Activated CD4-positive, alpha-beta T cell treated with anti-CD3 and anti-CD28 coated beads, Interleukin-2, amount 10 ng/mL, durations not matched to agents 24 days and 14 days (primary cell): ENCODE measurements around the gene STIM2. TPM values are rescaled to one million over a fixed set of nuclear protein-coding genes. Genes with fewer than 3 reads are reported as not detected.
"Not testable (repeated sequence)": the region's sequence is repeated elsewhere in the genome, so short reads cannot be mapped to it uniquely, and the experiment has no call there.

Experiments
- DNase-seq: peaks from one replicate; pipeline ENCODE4 v3.0.0; 2022
- H3K27ac Mint-ChIP-seq: one replicate; pipeline ENCODE4 v1.8.0; 2022; ENCODE audit warnings: mild to moderate bottlenecking, mixed read lengths
- H3K27me3 Mint-ChIP-seq: one replicate; pipeline ENCODE4 v1.8.0; 2022; ENCODE audit warnings: mixed read lengths
- H3K36me3 Mint-ChIP-seq: one replicate; pipeline ENCODE4 v1.8.0; 2022; ENCODE audit warnings: low read depth, mild to moderate bottlenecking, mixed read lengths
- H3K4me1 Mint-ChIP-seq: one replicate; pipeline ENCODE4 v1.8.0; 2021; ENCODE audit warnings: mixed read lengths
- H3K4me3 Mint-ChIP-seq: one replicate; pipeline ENCODE4 v1.8.0; 2022; ENCODE audit warnings: mild to moderate bottlenecking, moderate library complexity, mixed read lengths
- H3K9me3 Mint-ChIP-seq: one replicate; pipeline ENCODE4 v1.8.0; 2021; ENCODE audit warnings: mixed read lengths
- intact Hi-C: fragments of 100-400 bp; cut with micrococcal nuclease; formaldehyde crosslinking; loops from one replicate; pipeline ENCODE4 v1.15.1; 2023
- total RNA-seq: library from RNA; stranded (reverse); gene quantifications from 2 replicates; pipeline ENCODE4 v1.2.3, GENCODE V29; 2022

Gene STIM2
- total RNA-seq, 1 donor from 2014 or later = 46.0 TPM

- Mint-ChIP-seq H3K36me3 (peaks cover 15% of the 10 kb centered on the region), H3K27ac (peak overlapping the region; percentile 87), H3K4me1 (peaks cover 54% of the 10 kb centered on the region), H3K4me3 (peak overlapping the region; percentile 81), H3K9me3 (peaks cover 3% of the 10 kb centered on the region), H3K27me3 (no peaks in the 10 kb centered on the region)
- DNase-seq = peak; percentile 76
- intact Hi-C loops = loop anchor here (1.0 to 10.0 kb wide), 6 partner anchors 24 to 810 kb away; partner anchors contain the start of gene STIM2
These were observed 23.9 kb downstream of the STIM2 start for GRCh38 chr4:26884486-26884988.

DNA sequence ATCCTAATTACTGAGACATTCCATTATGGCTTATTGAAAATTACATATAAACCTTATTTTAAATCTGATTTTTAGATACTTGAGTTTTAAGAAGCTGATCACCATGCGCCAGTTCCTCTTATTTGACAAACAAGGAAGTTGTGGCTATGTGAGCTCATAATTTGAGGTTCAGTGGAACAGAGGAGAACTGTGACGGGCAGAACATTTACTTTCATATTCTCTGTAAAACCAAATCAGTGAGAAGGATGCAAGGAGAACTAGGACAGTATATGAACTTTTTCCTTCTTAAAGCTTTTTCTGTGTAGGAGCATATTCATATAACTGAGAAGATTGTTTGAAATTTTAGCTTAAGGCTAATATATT is 25.3 kb downstream of the STIM2 start:
- peaks cover 53% of the 10 kb centered on the region for H3K4me1 Mint-ChIP-seq
- H3K27ac Mint-ChIP-seq = peak overlapping the region; percentile 87
- DNase-seq = peak; percentile 87
- intact Hi-C loops = loop anchor here (1.0 to 10.0 kb wide), 7 partner anchors 8 to 947 kb away; no protein-coding TSS in a partner anchor
- no peaks in the 10 kb centered on the region for H3K27me3 Mint-ChIP-seq
- peaks cover 11% of the 10 kb centered on the region for H3K9me3 Mint-ChIP-seq
- peak overlapping the region; percentile 72 for H3K4me3 Mint-ChIP-seq
- H3K36me3 Mint-ChIP-seq = peaks cover 19% of the 10 kb centered on the region

GRCh38 chr4:26887143-26887542 is 26.5 kb downstream of the STIM2 start:
- H3K36me3 Mint-ChIP-seq = peaks cover 25% of the 10 kb centered on the region
- H3K4me3 Mint-ChIP-seq = peak overlapping the region; percentile 72
- peaks cover 56% of the 10 kb centered on the region for H3K4me1 Mint-ChIP-seq
- H3K27me3 Mint-ChIP-seq = no peaks in the 10 kb centered on the region
- intact Hi-C loops = loop anchor here (2.0 to 10.0 kb wide), 3 partner anchors 14 to 812 kb away; no protein-coding TSS in a partner anchor
- peaks cover 16% of the 10 kb centered on the region for H3K9me3 Mint-ChIP-seq
- peak overlapping the region; percentile 94 for H3K27ac Mint-ChIP-seq
- no peak for DNase-seq

DNA sequence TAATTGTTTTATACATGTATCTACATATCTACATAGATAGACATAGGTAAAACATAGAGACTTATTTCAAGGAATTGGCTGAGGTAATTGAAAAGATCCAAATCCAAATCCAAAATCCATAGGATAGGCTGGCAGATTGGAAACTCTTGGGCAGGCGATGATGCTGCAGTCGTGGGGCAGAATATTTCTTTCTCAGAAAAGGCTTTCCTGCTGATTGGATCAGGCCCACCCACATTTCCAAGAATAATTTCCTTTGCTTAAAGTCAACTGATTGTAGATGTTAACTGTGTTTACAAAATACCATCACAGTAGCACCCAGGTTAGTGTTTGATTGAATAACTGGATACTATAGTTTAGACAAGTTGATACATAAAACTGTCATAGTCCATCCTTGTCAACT is 27.2 kb downstream of the STIM2 start:
- no peak for DNase-seq
- peaks cover 16% of the 10 kb centered on the region for H3K9me3 Mint-ChIP-seq
- H3K36me3 Mint-ChIP-seq = peaks cover 26% of the 10 kb centered on the region
- H3K4me3 Mint-ChIP-seq = peak overlapping the region; percentile 20
- no peaks in the 10 kb centered on the region for H3K27me3 Mint-ChIP-seq
- peaks cover 55% of the 10 kb centered on the region for H3K4me1 Mint-ChIP-seq
- intact Hi-C loops = loop anchor here (2.0 to 10.0 kb wide), 3 partner anchors 15 to 813 kb away; no protein-coding TSS in a partner anchor
- H3K27ac Mint-ChIP-seq = peak overlapping the region; percentile 18

DNA sequence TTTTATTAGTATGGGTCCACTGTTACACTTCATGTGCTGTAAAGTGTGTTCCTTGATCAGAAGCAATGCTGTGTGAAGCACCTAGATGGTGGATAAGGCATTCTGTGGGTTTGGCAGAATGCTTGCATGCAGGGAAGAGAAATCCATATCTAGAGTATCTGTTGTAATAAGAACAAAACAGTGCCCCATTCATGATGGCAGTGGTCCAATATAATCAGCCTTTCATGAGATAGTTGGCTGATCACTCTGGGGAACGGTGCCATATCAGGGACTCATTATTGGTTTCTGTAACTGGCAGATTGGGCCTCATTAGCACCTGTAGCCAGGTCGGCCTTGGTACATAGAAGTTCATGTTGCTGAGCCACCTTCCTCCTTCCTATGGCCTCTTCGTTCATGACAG is 28.7 kb downstream of the STIM2 start:
- intact Hi-C loops = loop anchor here (10.0 kb wide), 2 partner anchors 515 to 815 kb away; no protein-coding TSS in a partner anchor
- H3K27ac Mint-ChIP-seq = no peak overlapping the region
- DNase-seq = no peak
- peaks cover 58% of the 10 kb centered on the region for H3K4me1 Mint-ChIP-seq
- peaks cover 17% of the 10 kb centered on the region for H3K9me3 Mint-ChIP-seq
- H3K36me3 Mint-ChIP-seq = peaks cover 28% of the 10 kb centered on the region
- no peak overlapping the region for H3K4me3 Mint-ChIP-seq
- no peaks in the 10 kb centered on the region for H3K27me3 Mint-ChIP-seq

- peaks cover 51% of the 10 kb centered on the region for H3K4me1 Mint-ChIP-seq
- no peak for DNase-seq
- peaks cover 39% of the 10 kb centered on the region for H3K36me3 Mint-ChIP-seq
- H3K9me3 Mint-ChIP-seq = peaks cover 21% of the 10 kb centered on the region
- no peaks in the 10 kb centered on the region for H3K27me3 Mint-ChIP-seq
- no peak overlapping the region for H3K4me3 Mint-ChIP-seq
- H3K27ac Mint-ChIP-seq = no peak overlapping the region
- intact Hi-C loops = no loop called here
These were observed 30.4 kb downstream of the STIM2 start for GRCh38 chr4:26891054-26891453.

- Mint-ChIP-seq H3K36me3 (peaks cover 45% of the 10 kb centered on the region), H3K4me3 (no peak overlapping the region), H3K4me1 (peaks cover 45% of the 10 kb centered on the region), H3K9me3 (peaks cover 24% of the 10 kb centered on the region), H3K27ac (no peak overlapping the region), H3K27me3 (no peaks in the 10 kb centered on the region)
- no peak for DNase-seq
- intact Hi-C loops = no loop called here
These were observed 31.2 kb downstream of the STIM2 start for GRCh38 chr4:26891867-26892266.

DNA sequence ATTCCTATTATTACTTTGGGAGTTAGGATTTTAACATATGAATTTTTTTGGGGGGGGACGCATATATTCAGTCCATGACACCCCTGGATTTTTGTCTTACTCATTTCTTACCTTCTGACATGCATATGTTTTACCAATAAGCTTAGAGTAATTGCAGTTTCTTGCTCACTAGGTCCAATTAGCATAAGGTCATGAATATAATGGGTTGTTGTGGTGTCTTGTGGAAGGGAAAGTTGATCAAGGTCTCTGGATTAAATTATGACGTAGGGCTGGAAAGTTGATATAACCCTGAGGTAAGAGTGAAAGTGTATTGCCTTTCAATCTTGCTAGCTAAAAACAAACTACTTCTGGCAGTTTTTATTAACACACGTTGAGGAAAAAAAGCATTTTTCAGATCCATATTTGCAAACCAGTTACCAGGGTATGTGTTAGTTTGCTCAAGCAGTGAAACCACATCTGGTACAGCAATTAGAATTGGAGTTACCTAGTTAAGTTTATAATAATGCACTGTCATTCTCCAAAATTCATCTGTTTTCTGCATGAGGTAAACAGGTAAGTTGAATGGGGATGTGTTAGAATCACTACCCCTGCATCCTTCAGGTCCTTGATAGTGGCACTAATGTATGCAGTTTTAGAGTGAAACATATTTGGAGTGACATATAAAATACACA is 32.0 kb downstream of the STIM2 start:
- no peak for DNase-seq
- intact Hi-C loops = no loop called here
- peaks cover 24% of the 10 kb centered on the region for H3K9me3 Mint-ChIP-seq
- no peak overlapping the region for H3K27ac Mint-ChIP-seq
- H3K27me3 Mint-ChIP-seq = no peaks in the 10 kb centered on the region
- peaks cover 46% of the 10 kb centered on the region for H3K36me3 Mint-ChIP-seq
- H3K4me3 Mint-ChIP-seq = no peak overlapping the region
- H3K4me1 Mint-ChIP-seq = peaks cover 41% of the 10 kb centered on the region

GRCh38 chr4:26893491-26893890 is 32.9 kb downstream of the STIM2 start:
- Mint-ChIP-seq H3K4me1 (peaks cover 36% of the 10 kb centered on the region), H3K36me3 (peaks cover 47% of the 10 kb centered on the region), H3K27ac (no peak overlapping the region), H3K9me3 (peaks cover 29% of the 10 kb centered on the region), H3K4me3 (no peak overlapping the region), H3K27me3 (no peaks in the 10 kb centered on the region)
- no peak for DNase-seq
- intact Hi-C loops = no loop called here

DNA sequence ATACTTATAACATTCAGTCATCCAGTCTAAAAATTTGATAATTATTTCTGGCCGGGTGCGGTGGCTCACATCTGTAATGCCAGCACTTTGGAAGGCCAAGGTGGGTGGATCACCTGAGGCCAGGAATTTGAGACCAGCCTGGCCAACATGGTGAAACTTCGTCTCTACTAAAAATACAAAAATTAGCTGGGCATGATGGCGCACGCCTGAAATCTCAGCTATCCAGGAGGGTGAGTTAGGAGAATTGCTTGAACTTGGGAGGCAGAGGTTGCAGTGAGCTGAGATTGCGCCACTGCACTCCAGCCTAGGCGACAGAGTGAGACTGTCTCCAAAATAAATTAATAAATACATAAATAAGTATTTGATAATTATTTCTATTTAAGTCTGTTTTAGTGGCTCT is 34.2 kb downstream of the STIM2 start:
- DNase-seq, H3K27ac Mint-ChIP-seq, H3K27me3 Mint-ChIP-seq, H3K4me3 Mint-ChIP-seq, intact Hi-C loops: not testable (repeated sequence)
- Mint-ChIP-seq H3K9me3 (peaks cover 23% of the 10 kb centered on the region), H3K4me1 (peaks cover 36% of the 10 kb centered on the region), H3K36me3 (peaks cover 39% of the 10 kb centered on the region)

- H3K27me3 Mint-ChIP-seq = no peaks in the 10 kb centered on the region
- intact Hi-C loops = loop anchor here (1.0 kb wide), 1 partner anchor 10 kb away; no protein-coding TSS in a partner anchor
- H3K27ac Mint-ChIP-seq = no peak overlapping the region
- no peak for DNase-seq
- H3K4me3 Mint-ChIP-seq = no peak overlapping the region
- H3K36me3 Mint-ChIP-seq = peaks cover 32% of the 10 kb centered on the region
- H3K9me3 Mint-ChIP-seq = peaks cover 18% of the 10 kb centered on the region
- H3K4me1 Mint-ChIP-seq = peaks cover 38% of the 10 kb centered on the region
These were observed 36.0 kb downstream of the STIM2 start for GRCh38 chr4:26896636-26897035.

DNA sequence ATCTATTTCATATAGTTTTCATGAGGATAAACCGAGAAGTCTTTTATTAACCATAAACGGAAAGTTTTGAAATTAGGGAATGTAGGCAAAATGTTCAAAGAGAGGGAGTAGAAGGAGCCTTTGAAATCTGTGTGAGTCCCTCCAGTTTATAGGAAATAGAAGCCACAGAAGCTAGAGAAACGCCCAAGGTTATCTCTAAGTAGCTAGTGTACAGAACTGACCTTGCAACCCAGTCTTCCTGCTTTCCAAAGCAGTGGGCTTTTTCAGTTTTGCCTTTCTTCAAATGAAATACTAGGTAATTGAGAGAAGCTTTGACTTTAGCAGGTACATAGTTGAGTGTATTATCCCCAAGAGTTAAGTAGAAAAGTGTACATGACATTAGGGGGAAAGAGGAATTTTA is 39.4 kb downstream of the STIM2 start:
- peaks cover 20% of the 10 kb centered on the region for H3K36me3 Mint-ChIP-seq
- H3K27me3 Mint-ChIP-seq = no peaks in the 10 kb centered on the region
- no peak overlapping the region for H3K4me3 Mint-ChIP-seq
- H3K9me3 Mint-ChIP-seq = peaks cover 10% of the 10 kb centered on the region
- no peak for DNase-seq
- no peak overlapping the region for H3K27ac Mint-ChIP-seq
- intact Hi-C loops = no loop called here
- H3K4me1 Mint-ChIP-seq = peaks cover 36% of the 10 kb centered on the region

- H3K9me3 Mint-ChIP-seq = peaks cover 12% of the 10 kb centered on the region
- no peak overlapping the region for H3K4me3 Mint-ChIP-seq
- intact Hi-C loops = no loop called here
- H3K4me1 Mint-ChIP-seq = peaks cover 41% of the 10 kb centered on the region
- no peak for DNase-seq
- H3K27ac Mint-ChIP-seq = no peak overlapping the region
- no peaks in the 10 kb centered on the region for H3K27me3 Mint-ChIP-seq
- peaks cover 20% of the 10 kb centered on the region for H3K36me3 Mint-ChIP-seq
These were observed 40.1 kb downstream of the STIM2 start for GRCh38 chr4:26900765-26901164.

- Mint-ChIP-seq H3K27ac (peak overlapping the region; percentile 18), H3K4me1 (peaks cover 49% of the 10 kb centered on the region), H3K36me3 (peaks cover 11% of the 10 kb centered on the region), H3K9me3 (peaks cover 3% of the 10 kb centered on the region), H3K27me3 (no peaks in the 10 kb centered on the region), H3K4me3 (peak overlapping the region; percentile 1)
- intact Hi-C loops = loop anchor here (5.0 kb wide), 1 partner anchor 97 kb away; no protein-coding TSS in a partner anchor
- no peak for DNase-seq
These were observed 44.5 kb downstream of the STIM2 start for GRCh38 chr4:26905172-26905571.
